Neuron (in vitro differentiated cells): ENCODE measurements around the gene IKZF1.

Experiments
- H2AFZ ChIP-seq: one replicate; pipeline ENCODE4 v1.6.1; 2013; ENCODE audit warnings: low read depth, mild to moderate bottlenecking, inconsistent platforms, low read length, moderate library complexity
- H3K27me3 ChIP-seq: one replicate; pipeline ENCODE4 v1.6.1; 2013; ENCODE audit warnings: low read length; ENCODE audit not compliant: insufficient read depth
- H3K36me3 ChIP-seq: one replicate; pipeline ENCODE4 v1.6.1; 2013; ENCODE audit warnings: low read length; ENCODE audit not compliant: insufficient read depth
- H3K4me1 ChIP-seq: one replicate; pipeline ENCODE4 v1.6.1; 2013; ENCODE audit warnings: low read length; ENCODE audit not compliant: insufficient read depth
- H3K4me3 ChIP-seq: 2 replicates; pipeline ENCODE4 v1.5.1; 2013; ENCODE audit warnings: mild to moderate bottlenecking, low read length, moderate library complexity
- H3K9me3 ChIP-seq: one replicate; pipeline ENCODE4 v1.6.1; 2013; ENCODE audit warnings: low read length

IKZF1 gene

GRCh38 chr7:50449881-50450589 is 145.5 kb downstream of the IKZF1 start, which contains the start of gene FIGNL1:
Gene FIGNL1 (minus strand): TSS chr7:50450350. CDS start chr7:50447287, 3,063 bp downstream.
- H3K4me3 ChIP-seq: peak within 1 kb of the TSS; percentile 98
- H3K27me3 ChIP-seq: no peaks in the 10 kb centered on the region
- H3K36me3 ChIP-seq: peaks cover 21% of the 10 kb centered on the region
- H3K9me3 ChIP-seq: no peaks in the 10 kb centered on the region
- H3K4me1 ChIP-seq: peaks cover 7% of the 10 kb centered on the region
- peak within 1 kb of the TSS; percentile 100 for H2AFZ ChIP-seq

- H3K4me3 ChIP-seq: peak overlapping the region; percentile 98
- peak overlapping the region; percentile 100 for H2AFZ ChIP-seq
- peaks cover 15% of the 10 kb centered on the region for H3K36me3 ChIP-seq
- no peaks in the 10 kb centered on the region for H3K9me3 ChIP-seq
- H3K4me1 ChIP-seq: peaks cover 7% of the 10 kb centered on the region
- H3K27me3 ChIP-seq: no peaks in the 10 kb centered on the region
Measured at GRCh38 chr7:50450590-50451032, 146.1 kb downstream of the IKZF1 start.
